ENCODE results near the gene INSYN1. TPM values are rescaled to one million over a fixed set of nuclear protein-coding genes. Genes with fewer than 3 reads are reported as not detected.

Gene INSYN1
- total and polyA plus RNA-seq, 9 of the 15 experiments (the other 6 are each of a cell fraction or from before 2014, with no cell fraction given), result not detected

- in situ Hi-C loops (cut with MboI), result no loop called here
- ATAC-seq, result no peak
- Histone ChIP-seq H3K9ac (ENCODE audit: insufficient read depth in 1 of 2, low read depth in 2 of 2, low read length in 2 of 2) (no peak overlapping the region), H2AFZ (ENCODE audit: low read depth, low read length) (no peak overlapping the region), H3K27ac (ENCODE audit: extremely low read depth, low read depth, low read length) (no peak overlapping the region), H4K20me1 (replicated peaks; ENCODE audit: control insufficient read depth, insufficient read depth, low read length) (peaks cover 15% of the 10 kb centered on the region), H3K36me3 (ENCODE audit: control insufficient read depth, insufficient read depth, low read length) (no peaks in the 10 kb centered on the region), H3K9me1 (ENCODE audit: control insufficient read depth, insufficient read depth, low read length) (no peaks in the 10 kb centered on the region), H3K4me1 (replicated peaks in 1 of 2; ENCODE audit: control insufficient read depth in 2 of 2, insufficient read depth in 2 of 2, low read length in 2 of 2) (no peaks in the 10 kb centered on the region; a peak in 1 of 5 replicates), H3K4me2 (ENCODE audit: insufficient read depth, low read length) (no peak overlapping the region), H3K4me3 (no peak overlapping the region), H3K9me3 (replicated peaks; ENCODE audit: control insufficient read depth, insufficient read depth, low read depth, low read length) (no peaks in the 10 kb centered on the region), H3K27me3 (ENCODE audit: control insufficient read depth in 2 of 2, insufficient read depth in 2 of 2, low read length in 2 of 2) (peaks cover 2 to 52% of the 10 kb centered on the region in 2 experiments; a peak in 3 of 5 replicates), H3K79me2 (ENCODE audit: control insufficient read depth, insufficient read depth, low read length) (no peaks in the 10 kb centered on the region)
- intact Hi-C loops (cut with micrococcal nuclease), result no loop called here
- ChIA-PET CTCF (ENCODE audit: low intra/inter-chr PET ratio) (no interaction called here), POLR2A (interaction anchor here (0.6 to 1.0 kb wide), 3 partner anchors 18 to 142 kb away, joined by 3 to 4 read pairs (median 3); no protein-coding TSS in a partner anchor)
- no peak for DNase-seq (ENCODE audit: extremely low read depth in 1 of 4, low spot score in 3 of 4)
- TF ChIP-seq NCOA2 (IDR thresholded peaks at IDR 0.05; ENCODE audit: partially characterized antibody in 2 of 2), result no peak
- TF ChIP-seq FOS (IDR thresholded peaks at IDR 0.05; ENCODE audit: extremely low read depth, insufficient read length), result no peak
- TF ChIP-seq ZNF24 (IDR thresholded peaks at IDR 0.05), result peak; percentile 83
- no peak for TF ChIP-seq ZNF586 (CRISPR knock-in tag; conservative IDR thresholded peaks at IDR 0.05)
- TF ChIP-seq ELK3 (CRISPR knock-in tag; IDR thresholded peaks at IDR 0.05), result no peak
- no peak for TF ChIP-seq NBN (IDR thresholded peaks at IDR 0.05; ENCODE audit: low read depth)
- no peak for TF ChIP-seq TFAM (CRISPR knock-in tag; conservative IDR thresholded peaks at IDR 0.05)
- TF ChIP-seq SRF (CRISPR knock-in tag; IDR thresholded peaks at IDR 0.05), result no peak
- no peak for TF ChIP-seq MLX (CRISPR knock-in tag; conservative IDR thresholded peaks at IDR 0.05)
- FAIRE-seq, result no peak
- 2% methylated on average over 13 of the region's 14 CpGs for WGBS (ENCODE audit: insufficient coverage, low coverage, missing lambda C conversion rate)
- BruUV-seq (replicated peaks), result no TSS peak
Observed at GRCh38 chr15:73797366-73798158, 44.4 kb upstream of the INSYN1 start.

Measured in K562 (cell line).